GM19395 (cell line): Measurements from ENCODE around the gene TOGARAM1.
A peak's percentile ranks its signal among the peaks of the same experiment; 100 is the strongest.

ENCODE experiments used
- ATAC-seq: cut with Tn5 transposase; IDR thresholded peaks from one replicate; pipeline ENCODE4 v1.9.1; 2021; ENCODE audit warnings: mild to moderate bottlenecking, moderate library complexity; ENCODE audit not compliant: unreplicated experiment

TOGARAM1 gene

GRCh38 chr14:44963044-44963528, 1.1 kb downstream of the TOGARAM1 start:
- no peak for ATAC-seq

- ATAC-seq, result no peak
These were observed 1.9 kb downstream of the TOGARAM1 start for GRCh38 chr14:44963775-44964380.

GRCh38 chr14:44966601-44967336, 4.8 kb downstream of the TOGARAM1 start:
- ATAC-seq, result no peak

GRCh38 chr14:44968714-44969113, 6.7 kb downstream of the TOGARAM1 start:
- ATAC-seq, result no peak

- ATAC-seq, result peak; percentile 41
These were observed 8.9 kb downstream of the TOGARAM1 start for GRCh38 chr14:44970907-44971306.

GRCh38 chr14:44971459-44971858, 9.5 kb downstream of the TOGARAM1 start:
- no peak for ATAC-seq

- ATAC-seq, result no peak
These were observed 17.3 kb downstream of the TOGARAM1 start for GRCh38 chr14:44979273-44979672.

- ATAC-seq, result no peak
These were observed 17.9 kb downstream of the TOGARAM1 start for GRCh38 chr14:44979740-44980356.

- ATAC-seq, result no peak
These were observed 19.2 kb downstream of the TOGARAM1 start for GRCh38 chr14:44981198-44981597.

GRCh38 chr14:44982594-44982993, 20.6 kb downstream of the TOGARAM1 start:
- ATAC-seq, result no peak

- no peak for ATAC-seq
These were observed 26.7 kb downstream of the TOGARAM1 start for GRCh38 chr14:44988694-44989093.

GRCh38 chr14:44989497-44990440, 27.8 kb downstream of the TOGARAM1 start:
- ATAC-seq, result no peak

- ATAC-seq, result no peak
These were observed 28.5 kb downstream of the TOGARAM1 start for GRCh38 chr14:44990533-44990932.

GRCh38 chr14:44995196-44995595, 33.2 kb downstream of the TOGARAM1 start:
- no peak for ATAC-seq

GRCh38 chr14:44995770-44996294, 33.8 kb downstream of the TOGARAM1 start:
- ATAC-seq, result no peak

- ATAC-seq, result no peak
These were observed 41.9 kb downstream of the TOGARAM1 start for GRCh38 chr14:45003924-45004323.

GRCh38 chr14:45015133-45015532, 53.1 kb downstream of the TOGARAM1 start:
- ATAC-seq, result no peak

GRCh38 chr14:45028107-45028626, 66.2 kb downstream of the TOGARAM1 start:
- peak; percentile 54 for ATAC-seq

- ATAC-seq, result no peak
These were observed 72.7 kb downstream of the TOGARAM1 start for GRCh38 chr14:45034730-45035129.

GRCh38 chr14:45038256-45038655, 76.3 kb downstream of the TOGARAM1 start:
- no peak for ATAC-seq
